Posterior cingulate gyrus (tissue), 11 donors: ENCODE data around the gene UTP3.
A peak's percentile ranks its signal among the peaks of the same experiment; 100 is the strongest.
"Not testable (repeated sequence)": the region's sequence is repeated elsewhere in the genome, so short reads cannot be mapped to it uniquely, and the experiment has no call there.

Experiments used
- DNase-seq, 10 donors: peaks; one replicate each; pipeline versions ENCODE4 v3.0.0 to v3.0.0-alpha.2; 2020 to 2021; ENCODE audit warnings: mixed read lengths in 3 of 10
- intact Hi-C: fragments of 100-400 bp; cut with DNase I; formaldehyde crosslinking; loops from one replicate; pipeline ENCODE4 v1.15.1; 2023

Gene UTP3

DNA sequence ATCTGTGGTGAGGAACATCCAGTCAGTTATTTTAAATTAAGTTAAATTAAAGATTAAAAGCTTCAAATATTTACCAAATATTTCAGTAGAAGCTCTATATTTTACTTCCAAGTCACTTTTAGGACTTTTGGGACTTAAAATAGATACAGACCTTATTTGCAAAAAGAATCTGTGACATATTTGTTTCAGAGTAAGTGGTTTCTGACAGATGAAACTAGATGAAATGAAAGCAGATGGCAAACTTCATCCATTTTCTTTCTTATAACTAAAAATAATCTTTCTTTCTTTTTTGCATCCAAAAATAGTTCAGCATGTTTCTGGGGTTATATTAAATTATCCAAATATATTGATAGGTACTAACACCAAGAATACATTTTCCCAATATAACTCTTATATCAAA, 6.6 kb upstream of the UTP3 start:
- DNase-seq = no peak
- intact Hi-C loops = loop anchor here (10.0 kb wide), 1 partner anchor 153 kb away; the partner anchor contains the start of gene GRSF1

DNA sequence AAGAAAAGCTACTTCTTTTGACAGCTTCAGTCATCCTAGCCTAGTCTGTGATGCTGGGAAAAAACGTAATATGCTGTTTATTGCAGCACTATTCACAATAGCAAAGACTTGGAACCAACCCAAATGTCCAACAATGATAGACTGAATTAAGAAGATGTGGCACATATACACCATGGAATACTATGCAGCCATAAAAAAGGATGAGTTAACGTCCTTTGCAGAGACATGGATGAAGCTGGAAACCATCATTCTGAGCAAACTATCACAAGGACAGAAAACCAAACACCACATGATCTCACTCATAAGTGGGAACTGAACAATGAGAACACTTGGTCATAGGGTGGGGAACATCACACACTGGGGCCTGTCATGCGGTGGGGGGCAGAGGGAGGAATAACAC, 6.2 kb upstream of the UTP3 start:
- intact Hi-C loops = loop anchor here (10.0 kb wide), 1 partner anchor 153 kb away; the partner anchor contains the start of gene GRSF1
- not testable (repeated sequence) for DNase-seq

DNA sequence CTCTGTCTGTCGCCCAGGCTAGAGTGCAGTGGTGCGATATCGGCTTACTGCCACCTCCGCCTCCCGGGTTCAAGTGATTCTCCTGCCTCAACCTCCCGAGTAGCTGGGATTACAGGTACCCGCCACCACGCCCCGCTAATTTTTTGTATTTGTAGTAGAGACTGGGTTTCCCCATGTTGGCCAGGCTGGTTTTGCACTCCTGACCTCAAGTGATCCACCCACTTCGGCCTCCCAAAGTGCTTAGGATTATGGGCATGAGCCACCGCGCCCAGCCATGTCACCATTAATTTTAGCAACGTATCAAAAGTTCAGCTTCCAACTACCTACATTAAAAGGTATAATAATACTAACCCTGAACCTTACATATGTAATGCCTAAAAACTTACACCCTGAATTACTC, 940 bp upstream of the UTP3 start:
- intact Hi-C loops = loop anchor here (5.0 to 10.0 kb wide), 2 partner anchors 35 to 147 kb away; partner anchors contain the start of genes GRSF1 and RUFY3
- DNase-seq = peak in 1 of 10 donors; percentile 6

DNA sequence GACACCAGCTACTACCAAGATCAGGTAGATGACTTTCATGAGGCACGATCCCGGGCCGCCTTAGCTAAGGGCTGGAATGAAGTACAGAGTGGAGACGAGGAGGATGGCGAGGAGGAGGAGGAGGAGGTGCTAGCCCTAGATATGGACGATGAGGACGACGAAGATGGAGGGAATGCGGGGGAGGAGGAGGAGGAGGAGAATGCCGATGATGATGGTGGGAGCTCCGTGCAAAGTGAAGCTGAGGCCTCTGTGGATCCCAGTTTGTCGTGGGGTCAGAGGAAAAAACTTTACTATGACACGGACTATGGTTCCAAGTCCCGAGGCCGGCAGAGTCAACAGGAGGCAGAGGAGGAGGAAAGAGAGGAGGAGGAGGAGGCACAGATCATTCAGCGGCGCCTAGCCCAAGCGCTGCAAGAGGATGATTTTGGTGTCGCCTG, 481 bp downstream of the UTP3 start:
- intact Hi-C loops = loop anchor here (2.0 to 10.0 kb wide), 3 partner anchors 16 to 146 kb away; partner anchors contain the start of genes GRSF1 and RUFY3
- no peak for DNase-seq

DNA sequence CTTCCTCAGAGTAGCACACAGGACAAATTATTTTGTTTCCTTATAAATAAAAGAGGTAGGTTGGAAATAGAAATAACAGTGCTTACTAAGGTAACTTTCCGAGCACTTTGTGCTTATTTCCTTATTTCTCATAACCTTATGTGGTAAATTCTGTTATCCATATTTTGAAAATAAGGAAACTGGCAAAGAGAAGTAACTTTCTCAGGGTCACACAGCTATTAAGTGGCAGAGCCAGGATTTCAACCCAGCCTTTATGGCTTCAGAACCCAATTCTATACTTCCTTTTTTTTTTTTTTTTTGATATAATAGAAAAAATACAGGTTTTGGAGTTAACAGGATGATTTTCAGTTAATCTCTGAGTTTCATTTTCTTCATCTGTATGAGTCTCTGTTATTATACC, 3.3 kb downstream of the UTP3 start:
- no peak for DNase-seq
- intact Hi-C loops = no loop called here

DNA sequence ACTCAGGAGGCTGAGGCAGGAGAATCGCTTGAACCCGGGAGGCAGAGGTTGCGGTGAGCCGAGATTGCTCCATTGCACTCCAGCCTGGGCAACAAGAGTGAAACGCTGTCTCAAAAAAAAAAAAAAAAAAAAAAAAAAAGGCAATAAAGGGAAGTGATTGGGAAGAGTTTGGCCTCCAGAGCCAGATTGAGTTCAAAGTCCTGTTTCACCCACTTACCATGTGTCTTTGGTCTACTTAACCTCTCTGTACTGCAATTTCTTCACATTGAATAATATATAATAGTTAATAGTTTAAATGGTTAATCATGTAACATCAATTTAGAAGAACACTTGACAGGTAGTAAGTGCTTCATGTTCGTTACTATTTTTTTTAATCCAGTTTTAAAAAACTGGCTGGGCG, 6.3 kb downstream of the UTP3 start:
- intact Hi-C loops, DNase-seq: not testable (repeated sequence)

DNA sequence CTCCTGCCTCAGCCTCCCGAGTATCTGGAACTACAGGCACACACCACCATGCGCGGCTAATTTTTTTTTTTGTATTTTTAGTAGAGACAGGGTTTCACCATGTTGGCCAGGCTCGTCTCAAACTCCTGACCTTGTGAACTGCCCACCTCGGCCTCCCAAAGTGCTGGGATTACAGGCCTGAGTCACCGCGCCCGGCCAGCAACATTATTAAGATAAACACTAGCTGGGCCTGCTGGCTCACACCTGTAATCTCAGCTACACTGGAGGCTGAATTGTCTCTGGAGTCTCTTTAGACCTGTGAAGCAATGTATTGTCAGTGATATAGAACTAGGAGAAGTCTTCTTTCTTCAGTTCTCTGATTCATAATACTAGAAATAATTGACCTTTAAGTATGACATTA, 10.1 kb downstream of the UTP3 start:
- DNase-seq, intact Hi-C loops: not testable (repeated sequence)

DNA sequence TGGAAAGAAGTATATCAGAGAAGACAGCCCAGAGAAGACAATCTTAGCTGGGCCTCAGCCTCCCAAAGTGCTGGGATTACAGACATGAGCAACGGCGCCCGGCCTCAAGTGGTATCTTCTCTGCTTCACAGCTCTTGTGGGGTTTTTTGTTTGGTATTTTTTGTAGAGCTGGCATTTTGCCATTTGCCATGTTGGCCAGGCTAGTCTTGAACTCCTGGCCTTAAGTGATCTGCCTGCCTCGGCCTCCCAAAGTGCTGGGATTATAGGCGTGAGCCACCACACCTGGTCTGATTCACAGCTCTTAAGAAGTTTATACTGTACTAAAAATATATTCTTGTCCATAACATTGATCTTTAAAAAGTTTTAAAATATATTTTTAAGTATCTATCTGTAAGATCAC, 12.4 kb downstream of the UTP3 start:
- DNase-seq = no peak

DNA sequence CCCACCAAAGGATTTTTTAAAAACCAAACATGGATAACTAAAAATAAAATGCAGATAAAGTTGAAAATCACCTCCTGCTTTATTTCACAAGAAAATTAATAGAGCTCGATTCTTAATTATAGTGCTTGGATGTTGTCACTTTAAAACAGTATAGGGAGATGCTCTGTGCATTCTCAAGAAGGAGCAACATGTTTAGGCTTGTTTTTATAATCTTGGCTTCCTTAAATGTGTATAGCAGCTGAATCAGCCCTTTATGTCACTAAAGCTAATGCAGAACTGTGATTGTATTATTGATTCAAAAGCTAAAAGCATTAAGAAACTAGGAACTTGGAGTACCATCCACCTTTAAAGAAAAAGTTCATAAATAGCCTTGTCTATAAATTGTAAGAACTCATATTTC, 12.9 kb downstream of the UTP3 start:
- DNase-seq = no peak
- intact Hi-C loops = no loop called here

More for the DNA sequence above, 12.4 kb downstream of the UTP3 start:
- intact Hi-C loops = no loop called here

DNA sequence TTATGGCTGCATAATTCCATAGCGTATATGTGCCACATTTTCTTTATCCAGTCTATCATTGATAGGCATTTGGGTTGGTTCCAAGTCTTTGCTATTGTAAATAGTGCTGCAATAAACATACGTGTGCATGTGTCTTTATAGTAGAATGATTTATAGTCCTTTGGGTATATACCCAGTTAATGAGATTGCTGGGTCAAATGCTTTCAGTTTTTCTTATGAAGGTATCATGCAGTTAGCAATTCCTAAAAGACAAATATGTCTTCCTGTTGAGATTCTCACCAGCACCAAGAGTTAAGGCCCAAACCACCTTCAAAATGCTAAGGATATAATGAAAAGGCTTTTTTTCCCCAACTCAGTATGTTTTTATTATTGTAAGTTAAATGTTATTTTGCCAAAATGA, 14.3 kb downstream of the UTP3 start:
- DNase-seq, intact Hi-C loops: not testable (repeated sequence)

DNA sequence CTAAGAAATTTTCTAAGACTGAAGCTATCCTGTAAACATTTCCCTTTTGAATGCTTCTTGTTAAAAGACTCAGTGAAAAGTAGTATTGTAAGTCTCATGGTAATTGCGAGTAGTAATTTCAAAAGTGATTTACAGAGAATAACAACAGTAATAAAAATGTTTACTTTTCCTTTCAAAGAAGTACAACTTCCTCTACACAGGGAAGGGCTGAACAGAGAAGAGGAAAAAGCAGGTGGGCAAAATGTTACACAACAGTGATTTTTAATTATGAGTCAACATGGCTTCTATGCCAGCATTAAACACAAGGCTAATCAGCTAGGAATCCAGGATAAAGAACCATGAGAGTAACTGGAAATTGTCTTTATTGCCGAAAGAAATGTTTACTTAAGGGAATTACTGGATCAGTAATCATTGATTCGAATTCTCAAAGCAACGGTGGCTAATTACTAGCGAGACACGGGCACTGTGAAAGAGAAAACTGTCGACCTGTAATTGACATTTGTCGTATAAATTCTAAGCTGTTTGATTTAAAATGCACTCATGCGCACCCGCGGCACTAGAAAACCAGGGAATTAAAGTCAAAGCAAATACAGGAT, 15.4 kb downstream of the UTP3 start:
- intact Hi-C loops = loop anchor here (2.0 kb wide), 2 partner anchors 15 to 17 kb away; partner anchors contain the start of genes RUFY3 and UTP3
- DNase-seq = peak in 2 of 10 donors; percentile 22 to 25

DNA sequence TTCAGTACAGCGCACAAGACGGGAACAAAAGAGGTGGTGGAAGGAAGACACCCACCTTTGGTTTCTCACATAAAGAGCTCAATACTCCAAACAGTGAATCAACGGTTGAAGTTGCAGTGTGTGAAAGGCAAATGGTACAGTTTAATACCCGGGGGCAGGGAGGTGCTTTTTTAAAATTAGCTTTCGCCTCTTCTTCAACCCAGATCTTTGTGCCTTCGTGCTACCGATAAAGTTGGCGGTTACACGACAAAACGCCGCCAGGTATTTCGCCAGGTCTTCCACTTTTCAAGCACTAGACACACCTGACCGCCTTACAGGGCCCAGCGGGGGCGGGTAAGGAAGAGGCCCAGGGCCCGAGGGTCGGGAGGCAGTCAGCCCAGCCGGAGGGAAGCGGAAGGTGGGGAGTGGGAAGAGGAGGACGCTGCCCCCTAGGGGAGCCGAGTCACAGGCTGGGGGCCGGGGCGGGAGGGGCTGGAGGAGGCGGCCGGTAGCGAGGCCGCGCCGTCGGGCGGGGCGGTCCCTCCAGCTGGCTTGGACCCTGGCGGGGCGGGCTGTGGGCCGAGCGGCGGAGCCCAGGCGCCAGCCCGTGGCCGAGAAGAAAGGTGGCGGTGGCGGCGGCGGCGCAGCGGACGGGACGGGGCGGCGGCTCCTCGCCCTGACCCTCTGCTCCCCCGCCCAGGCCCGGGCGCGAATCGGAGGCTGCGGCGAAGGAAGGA, 16.0 kb downstream of the UTP3 start:
- DNase-seq = peak; percentile 43 to 95 (median 68)
- intact Hi-C loops = loop anchor here (2.0 kb wide), 2 partner anchors 16 kb away; partner anchors contain the start of genes RUFY3 and UTP3

DNA sequence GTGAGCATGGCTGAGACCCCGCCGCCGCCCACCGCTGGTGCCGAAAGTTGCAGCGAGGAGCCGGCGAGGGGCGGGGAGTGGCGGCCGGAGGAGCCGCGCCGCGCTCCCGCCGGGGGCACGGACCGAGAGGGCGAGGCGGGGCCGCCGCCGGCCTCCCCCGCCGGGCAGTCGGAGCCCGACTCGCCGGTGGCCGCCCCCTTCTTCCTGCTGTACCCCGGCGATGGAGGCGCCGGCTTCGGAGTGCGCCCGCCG, 16.5 kb downstream of the UTP3 start:
- DNase-seq = no peak
- intact Hi-C loops = loop anchor here (2.0 kb wide), 2 partner anchors 16 kb away; partner anchors contain the start of genes RUFY3 and UTP3

DNA sequence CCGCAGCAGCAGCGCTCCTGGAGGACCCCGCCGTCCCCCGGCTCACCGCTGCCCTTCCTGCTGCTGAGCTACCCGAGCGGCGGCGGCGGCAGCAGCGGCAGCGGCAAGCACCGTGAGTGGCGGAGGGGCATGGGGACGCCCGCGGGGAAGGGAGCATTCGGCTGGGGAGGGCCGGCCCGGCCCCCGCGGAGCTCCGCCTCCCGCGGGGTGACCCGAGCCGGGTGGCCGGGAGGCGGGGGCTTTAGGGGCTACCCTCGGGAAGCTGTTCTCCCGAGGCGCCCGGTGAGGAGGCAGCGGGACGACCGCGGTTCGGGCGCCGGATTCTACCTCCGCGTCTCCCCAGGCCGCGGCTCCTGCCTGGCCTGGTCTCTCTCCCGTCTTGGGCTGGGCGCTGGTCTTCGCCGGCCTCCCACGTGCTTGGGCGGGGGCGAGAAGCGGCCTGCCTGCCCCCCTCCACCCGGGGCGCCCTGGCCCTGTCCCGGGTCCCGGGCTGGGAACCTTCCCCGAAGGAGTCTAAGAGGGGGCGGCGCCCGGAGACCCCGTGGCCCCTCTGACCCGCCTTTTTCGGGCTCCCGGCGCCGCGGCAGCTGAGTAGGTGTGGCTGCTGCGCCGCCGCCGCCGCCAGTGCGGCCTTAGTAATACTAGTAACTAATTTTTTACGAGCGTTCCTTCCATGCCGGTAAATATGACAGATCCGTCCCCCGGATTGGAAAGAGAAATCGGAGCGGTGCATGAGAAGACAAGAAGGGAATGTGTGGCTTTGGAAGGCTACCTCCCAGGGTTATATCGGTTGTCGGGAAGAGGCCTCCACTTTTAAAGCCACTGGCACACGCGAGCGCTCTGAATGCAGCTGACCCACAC, 17.1 kb downstream of the UTP3 start:
- DNase-seq = peak; percentile 40 to 93 (median 56)
- intact Hi-C loops = loop anchor here (2.0 kb wide), 2 partner anchors 15 to 17 kb away; partner anchors contain the start of genes RUFY3 and UTP3

DNA sequence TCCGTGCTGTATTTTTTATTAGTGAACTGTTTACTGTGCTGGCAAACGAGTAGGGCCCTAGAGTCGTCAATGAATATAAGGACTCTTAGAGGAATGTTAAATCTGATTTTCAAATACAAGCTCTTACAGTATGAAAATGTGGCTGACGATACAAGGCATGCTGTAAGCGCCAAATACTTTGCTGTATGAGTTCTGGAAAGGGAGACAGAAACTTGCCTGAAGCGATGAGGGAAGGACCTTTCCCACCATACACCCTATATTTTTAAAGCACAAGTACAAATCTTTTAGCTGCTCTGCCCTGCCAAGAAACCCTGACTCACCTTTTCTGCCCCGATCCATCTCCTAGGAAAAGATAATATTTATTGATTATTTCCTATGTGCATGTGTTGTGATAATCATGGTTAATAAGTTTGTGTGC, 17.7 kb downstream of the UTP3 start:
- DNase-seq = no peak
- intact Hi-C loops = no loop called here

DNA sequence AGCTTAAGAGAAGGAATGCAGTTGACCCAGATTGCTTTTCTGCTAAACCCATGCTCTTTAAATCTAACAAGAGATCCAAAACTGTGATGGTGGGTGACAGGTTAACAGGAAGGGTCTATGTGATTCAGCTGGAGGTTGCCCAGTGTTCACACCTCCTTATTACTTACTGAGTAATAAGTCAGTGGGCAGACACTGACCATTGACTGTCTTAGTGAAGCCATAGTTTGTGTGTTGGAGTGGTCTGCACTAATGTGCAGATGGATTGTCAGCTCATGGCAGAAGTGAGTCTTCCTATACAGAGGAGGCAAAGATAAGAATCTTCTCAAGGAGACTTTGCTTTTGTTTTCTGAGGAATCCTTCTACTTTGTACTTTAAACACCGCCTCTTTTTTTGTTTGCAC, 18.2 kb downstream of the UTP3 start:
- intact Hi-C loops = no loop called here

DNA sequence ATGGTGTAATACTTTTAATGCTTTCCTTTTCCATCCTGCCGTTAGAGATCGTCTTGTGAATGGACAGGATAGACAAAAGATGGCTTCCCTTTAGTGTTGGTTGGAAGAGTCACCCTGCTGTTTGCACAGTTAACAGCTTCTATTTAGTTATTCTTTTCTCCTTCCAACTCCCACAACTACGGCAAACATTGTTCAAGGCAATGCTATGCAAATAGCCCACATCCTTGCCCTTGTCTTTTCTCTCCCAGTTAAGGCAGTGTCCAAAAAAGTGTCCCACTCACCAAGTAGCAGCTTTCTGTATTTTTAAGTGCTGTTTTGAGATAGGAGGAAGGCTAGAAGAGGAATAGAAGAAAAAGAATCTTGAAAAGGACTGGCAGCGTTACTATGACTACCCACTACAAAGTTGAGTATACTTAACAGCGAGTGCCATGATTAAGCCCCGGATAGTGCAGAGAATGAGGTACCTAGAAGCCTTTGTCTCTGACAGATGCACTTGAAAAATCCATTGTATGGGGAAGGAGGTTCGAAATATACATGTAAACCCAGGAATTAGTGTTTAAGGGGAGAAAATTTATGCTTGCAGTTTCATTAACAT, 21.4 kb downstream of the UTP3 start:
- no peak for DNase-seq
- intact Hi-C loops = no loop called here

More for the DNA sequence above, 18.2 kb downstream of the UTP3 start:
- DNase-seq = no peak

DNA sequence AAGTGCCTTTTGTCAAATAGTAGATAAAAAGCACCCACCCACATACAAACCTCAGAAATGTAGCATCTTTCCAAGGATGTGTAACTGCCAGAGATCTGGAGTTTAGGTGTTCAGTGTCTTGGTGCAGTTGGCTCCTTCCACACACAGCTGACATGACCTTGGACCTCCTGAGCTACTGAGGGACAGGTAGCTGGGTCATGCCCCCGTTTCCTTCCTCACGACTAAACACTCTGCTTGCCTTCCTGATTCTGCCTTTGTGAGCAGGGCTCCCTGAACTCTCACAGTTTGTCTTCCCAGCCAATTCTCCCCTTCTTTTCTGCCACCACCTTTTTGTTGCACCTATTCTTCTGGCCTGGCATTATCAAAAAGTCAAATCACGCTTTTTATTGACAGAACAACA, 23.3 kb downstream of the UTP3 start:
- intact Hi-C loops = no loop called here
- DNase-seq = no peak

DNA sequence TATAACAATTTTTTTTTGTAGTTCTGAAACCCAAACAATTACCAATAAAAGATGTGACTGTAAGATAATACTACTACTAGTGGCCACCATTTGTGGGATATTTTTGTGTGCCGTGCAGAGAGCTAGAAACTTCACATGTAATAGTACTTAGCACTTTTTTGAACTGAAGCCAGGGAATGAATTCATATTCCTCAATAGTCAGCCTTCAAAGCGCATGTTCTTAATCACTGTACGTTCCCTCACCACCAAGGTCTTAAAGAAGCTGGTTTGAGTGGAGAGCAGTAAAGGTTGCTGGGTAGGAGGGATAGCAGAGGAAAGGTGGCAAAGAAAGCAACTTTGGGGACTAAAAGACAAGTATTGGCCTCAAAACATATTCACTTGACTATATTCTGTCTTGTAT, 23.8 kb downstream of the UTP3 start:
- DNase-seq = no peak
- intact Hi-C loops = no loop called here
